ENCODE results near the gene TTC12. TPM values are rescaled to one million over a fixed set of nuclear protein-coding genes. Genes with fewer than 3 reads are reported as not detected.

The TTC12 gene
- total and polyA plus RNA-seq, 2 of the 4 experiments (the other 2 are of a cell fraction) = 10.0 to 14.7 TPM

DNA sequence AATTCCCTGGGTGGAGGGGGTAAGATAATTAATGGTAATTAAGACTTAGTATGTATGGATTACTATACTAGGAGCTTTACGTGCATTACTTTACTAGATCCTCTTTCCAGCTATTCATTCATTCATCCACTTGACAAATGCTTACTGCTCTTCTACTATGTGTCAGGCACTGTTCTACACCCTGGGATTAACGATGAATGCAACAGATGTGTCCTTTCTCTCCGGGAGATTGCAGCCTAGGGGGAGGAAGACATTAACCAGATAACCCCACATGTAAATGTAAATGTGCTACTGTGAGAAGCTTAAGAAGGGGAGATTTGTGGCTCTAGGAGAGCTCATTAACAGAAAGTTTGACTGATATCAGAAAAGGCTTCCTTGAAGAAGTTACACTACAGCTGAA is 74.9 kb downstream of the TTC12 start:
- Histone ChIP-seq H3K9me1 (ENCODE audit: insufficient read depth, low read length) (no peaks in the 10 kb centered on the region), H2BK20ac (ENCODE audit: low read depth, low read length) (no peak overlapping the region), H3K27ac (ENCODE audit: insufficient read depth, low read length) (no peak overlapping the region), H2AFZ (replicated peaks; ENCODE audit: low read length, poor library complexity) (no peak overlapping the region), H4K8ac (ENCODE audit: low read depth in 2 of 2, low read length in 2 of 2) (no peak overlapping the region), H4K91ac (ENCODE audit: insufficient read depth, low read depth, low read length) (no peak overlapping the region), H3K18ac (ENCODE audit: low read depth, low read length) (no peak overlapping the region), H2AK9ac (replicated peaks; ENCODE audit: low read depth, low read length, poor library complexity) (no peak overlapping the region), H3K56ac (ENCODE audit: extremely low read depth, insufficient read depth, low read length) (no peak overlapping the region), H3K9me3 (ENCODE audit: control insufficient read depth, insufficient read depth, low read length) (no peaks in the 10 kb centered on the region), H2AK5ac (ENCODE audit: low read depth, low read length) (no peak overlapping the region), H3K4me3 (ENCODE audit: insufficient read depth, low read depth, low read length) (no peak overlapping the region), H3K4me1 (ENCODE audit: control insufficient read depth, insufficient read depth, low read length) (no peaks in the 10 kb centered on the region), H3K14ac (replicated peaks; ENCODE audit: low read depth, low read length) (no peak overlapping the region), H3K4ac (ENCODE audit: low read depth, low read length) (no peak overlapping the region), H3K23ac (ENCODE audit: low read depth, low read length) (no peak overlapping the region), H3K79me1 (ENCODE audit: low read depth in 1 of 2, low read length in 2 of 2) (no peaks in the 10 kb centered on the region), H2BK15ac (ENCODE audit: low read depth, low read length) (no peak overlapping the region), H3K27me3 (ENCODE audit: control insufficient read depth, insufficient read depth, low read length) (peaks cover 36% of the 10 kb centered on the region), H3K9ac (ENCODE audit: low read depth, low read length) (no peak overlapping the region), H2BK5ac (ENCODE audit: low read depth, low read length, poor library complexity, severe bottlenecking) (no peak overlapping the region), H4K5ac (ENCODE audit: low read depth, low read length) (no peak overlapping the region), H4K20me1 (ENCODE audit: insufficient read depth, low read length) (no peaks in the 10 kb centered on the region), H2BK120ac (ENCODE audit: low read depth, low read length) (no peak overlapping the region), H3K36me3 (ENCODE audit: control insufficient read depth, insufficient read depth, low read length) (no peaks in the 10 kb centered on the region), H3K4me2 (ENCODE audit: low read depth, low read length) (no peak overlapping the region)
- TF ChIP-seq NFE2L2 (IDR thresholded peaks at IDR 0.05; ENCODE audit: low read depth, low read length) (no peak), ELK1 (IDR thresholded peaks at IDR 0.05; ENCODE audit: borderline replicate concordance, low read depth, low read length) (no peak), MAFK (IDR thresholded peaks at IDR 0.05; ENCODE audit: low read depth, low read length) (no peak), FOS (IDR thresholded peaks at IDR 0.05; ENCODE audit: low read depth, low read length) (no peak), RFX5 (IDR thresholded peaks at IDR 0.05; ENCODE audit: low read depth, low read length) (no peak), BHLHE40 (IDR thresholded peaks at IDR 0.05; ENCODE audit: low read depth, low read length) (no peak), POLR2A (IDR thresholded peaks at IDR 0.05; ENCODE audit: low read depth, low read length) (no peak), CHD1 (IDR thresholded peaks at IDR 0.05; ENCODE audit: low read depth, low read length) (no peak), MAZ (IDR thresholded peaks at IDR 0.05; ENCODE audit: borderline replicate concordance, low read depth, low read length) (no peak), RAD21 (IDR thresholded peaks at IDR 0.05; ENCODE audit: low read length) (no peak), MXI1 (IDR thresholded peaks at IDR 0.05; ENCODE audit: borderline replicate concordance, low read depth, low read length) (no peak), SMC3 (IDR thresholded peaks at IDR 0.05; ENCODE audit: low read depth, low read length) (no peak), CEBPB (IDR thresholded peaks at IDR 0.05; ENCODE audit: low read depth, low read length) (no peak), RCOR1 (IDR thresholded peaks at IDR 0.05; ENCODE audit: insufficient replicate concordance, low read length) (no peak)
- TF ChIP-seq, protein P1, sequence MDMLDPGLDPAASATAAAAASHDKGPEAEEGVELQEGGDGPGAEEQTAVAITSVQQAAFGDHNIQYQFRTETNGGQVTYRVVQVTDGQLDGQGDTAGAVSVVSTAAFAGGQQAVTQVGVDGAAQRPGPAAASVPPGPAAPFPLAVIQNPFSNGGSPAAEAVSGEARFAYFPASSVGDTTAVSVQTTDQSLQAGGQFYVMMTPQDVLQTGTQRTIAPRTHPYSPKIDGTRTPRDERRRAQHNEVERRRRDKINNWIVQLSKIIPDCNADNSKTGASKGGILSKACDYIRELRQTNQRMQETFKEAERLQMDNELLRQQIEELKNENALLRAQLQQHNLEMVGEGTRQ (IDR thresholded peaks at IDR 0.05; ENCODE audit: low read depth, low read length) = no peak
- TF ChIP-seq, protein P2, sequence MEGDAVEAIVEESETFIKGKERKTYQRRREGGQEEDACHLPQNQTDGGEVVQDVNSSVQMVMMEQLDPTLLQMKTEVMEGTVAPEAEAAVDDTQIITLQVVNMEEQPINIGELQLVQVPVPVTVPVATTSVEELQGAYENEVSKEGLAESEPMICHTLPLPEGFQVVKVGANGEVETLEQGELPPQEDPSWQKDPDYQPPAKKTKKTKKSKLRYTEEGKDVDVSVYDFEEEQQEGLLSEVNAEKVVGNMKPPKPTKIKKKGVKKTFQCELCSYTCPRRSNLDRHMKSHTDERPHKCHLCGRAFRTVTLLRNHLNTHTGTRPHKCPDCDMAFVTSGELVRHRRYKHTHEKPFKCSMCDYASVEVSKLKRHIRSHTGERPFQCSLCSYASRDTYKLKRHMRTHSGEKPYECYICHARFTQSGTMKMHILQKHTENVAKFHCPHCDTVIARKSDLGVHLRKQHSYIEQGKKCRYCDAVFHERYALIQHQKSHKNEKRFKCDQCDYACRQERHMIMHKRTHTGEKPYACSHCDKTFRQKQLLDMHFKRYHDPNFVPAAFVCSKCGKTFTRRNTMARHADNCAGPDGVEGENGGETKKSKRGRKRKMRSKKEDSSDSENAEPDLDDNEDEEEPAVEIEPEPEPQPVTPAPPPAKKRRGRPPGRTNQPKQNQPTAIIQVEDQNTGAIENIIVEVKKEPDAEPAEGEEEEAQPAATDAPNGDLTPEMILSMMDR (conservative IDR thresholded peaks at IDR 0.05; ENCODE audit: low read depth, low read length) = no peak
- POLR2A ChIA-PET (ENCODE audit: unreplicated experiment) = no interaction called here
- in situ Hi-C loops (cut with MboI; ENCODE audit: low sequenced_read_pairs) = no loop called here
- intact Hi-C loops (cut with micrococcal nuclease) = no loop called here
- WGBS, 2 experiments (ENCODE audit: extremely low coverage in 2 of 2, insufficient read length in 1 of 2) = no CpG with 5 or more reads among the region's 3 CpGs
- no TSS peak for BruUV-seq (replicated peaks)
- CTCF ChIA-PET = interaction anchor here (0.6 kb wide), 1 partner anchor 372 kb away, joined by 4 read pairs; no protein-coding TSS in a partner anchor
- dilution Hi-C loops (cut with HindIII; ENCODE audit: low sequenced_read_pairs, unreplicated experiment) = no loop called here
- ATAC-seq (ENCODE audit: low read depth) (no peak), DNase-seq (no peak)

Measured in IMR-90 (cell line).